HL-60 (cell line): ENCODE data around the gene TFB1M.
"Not testable (repeated sequence)": the region's sequence is repeated elsewhere in the genome, so short reads cannot be mapped to it uniquely, and the experiment has no call there.

Experiments used
- DNase-seq, 2 experiments: peaks; one replicate each; pipeline ENCODE4 v3.0.0-alpha.2; 2010 to 2020; ENCODE audit warnings: low read depth in 1 of 2, low spot score in 1 of 2
- H3K27ac ChIP-seq: fragments of 250-450 bp; sonication (Bioruptor Pico); replicated peaks from 2 replicates; pipeline ENCODE4 v1.5.1; 2020; ENCODE audit warnings: mild to moderate bottlenecking, moderate library complexity
- H3K27me3 ChIP-seq: fragments of 250-450 bp; sonication (Bioruptor Pico); 2 replicates; pipeline ENCODE4 v1.5.1; 2021; ENCODE audit warnings: mild to moderate bottlenecking, moderate library complexity; ENCODE audit not compliant: insufficient read depth, poor library complexity, severe bottlenecking
- H3K4me3 ChIP-seq: replicated peaks from 2 replicates; pipeline ENCODE4 v1.5.1; 2011; ENCODE audit warnings: mild to moderate bottlenecking, control low read depth, low read length; ENCODE audit not compliant: insufficient read depth
- GABPA ChIP-seq: IDR thresholded peaks from 2 replicates; pipeline ENCODE4 v1.6.1; 2012; ENCODE audit warnings: low read depth
- POLR2AphosphoS5 ChIP-seq: IDR thresholded peaks from 2 replicates; pipeline ENCODE4 v1.6.1; 2012; ENCODE audit warnings: low read depth
- REST ChIP-seq: IDR thresholded peaks from 2 replicates; pipeline ENCODE4 v1.6.1; 2012; ENCODE audit warnings: low read depth; ENCODE audit not compliant: insufficient replicate concordance
- SPI1 ChIP-seq: IDR thresholded peaks from 2 replicates; pipeline ENCODE4 v1.6.1; 2012; ENCODE audit warnings: low read depth, mild to moderate bottlenecking, borderline replicate concordance
- TF ChIP-seq, protein P1 (sequence below): IDR thresholded peaks from one replicate; pipeline ENCODE4 v1.5.1; 2011; ENCODE audit warnings: low read length, control low read depth, inconsistent platforms; ENCODE audit not compliant: insufficient read depth

Gene TFB1M

DNA sequence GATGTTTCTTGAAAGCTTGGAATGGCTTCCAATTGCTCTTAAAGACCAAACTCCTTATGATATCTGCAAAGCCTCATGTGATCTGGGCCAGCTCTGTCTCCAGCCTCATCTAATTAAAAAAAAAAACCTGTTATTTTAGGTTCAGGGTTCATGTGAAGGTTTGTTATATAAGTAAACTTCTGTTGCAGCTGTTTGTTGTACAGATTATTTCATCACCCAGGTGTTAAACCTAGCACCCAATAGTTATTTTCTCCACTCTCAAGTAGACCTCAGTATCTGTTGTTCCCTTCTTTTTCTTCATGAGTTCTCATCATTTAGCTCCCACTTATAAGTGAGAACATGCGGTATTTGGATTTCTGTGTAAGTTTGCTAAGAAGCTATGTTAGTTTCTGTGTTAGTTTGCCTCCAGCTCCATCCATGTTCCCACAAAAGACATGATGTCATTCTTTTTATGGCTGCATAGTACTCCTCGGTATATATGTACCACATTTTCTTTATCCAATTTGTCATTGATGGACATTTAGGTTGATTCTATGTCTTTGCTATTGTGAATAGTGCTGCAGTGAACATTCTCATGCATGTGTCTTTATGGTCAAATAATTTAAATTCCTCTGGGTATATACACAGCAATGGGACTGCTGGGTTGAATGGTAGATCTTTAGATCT lies 30.2 kb upstream of the TFB1M start:
- Histone ChIP-seq H3K27me3 (no peaks in the 10 kb centered on the region), H3K4me3 (no peak overlapping the region), H3K27ac (no peak overlapping the region)
- no peak for DNase-seq
- TF ChIP-seq REST: no peak
- TF ChIP-seq SPI1: no peak
- TF ChIP-seq, protein P1, sequence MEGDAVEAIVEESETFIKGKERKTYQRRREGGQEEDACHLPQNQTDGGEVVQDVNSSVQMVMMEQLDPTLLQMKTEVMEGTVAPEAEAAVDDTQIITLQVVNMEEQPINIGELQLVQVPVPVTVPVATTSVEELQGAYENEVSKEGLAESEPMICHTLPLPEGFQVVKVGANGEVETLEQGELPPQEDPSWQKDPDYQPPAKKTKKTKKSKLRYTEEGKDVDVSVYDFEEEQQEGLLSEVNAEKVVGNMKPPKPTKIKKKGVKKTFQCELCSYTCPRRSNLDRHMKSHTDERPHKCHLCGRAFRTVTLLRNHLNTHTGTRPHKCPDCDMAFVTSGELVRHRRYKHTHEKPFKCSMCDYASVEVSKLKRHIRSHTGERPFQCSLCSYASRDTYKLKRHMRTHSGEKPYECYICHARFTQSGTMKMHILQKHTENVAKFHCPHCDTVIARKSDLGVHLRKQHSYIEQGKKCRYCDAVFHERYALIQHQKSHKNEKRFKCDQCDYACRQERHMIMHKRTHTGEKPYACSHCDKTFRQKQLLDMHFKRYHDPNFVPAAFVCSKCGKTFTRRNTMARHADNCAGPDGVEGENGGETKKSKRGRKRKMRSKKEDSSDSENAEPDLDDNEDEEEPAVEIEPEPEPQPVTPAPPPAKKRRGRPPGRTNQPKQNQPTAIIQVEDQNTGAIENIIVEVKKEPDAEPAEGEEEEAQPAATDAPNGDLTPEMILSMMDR: no peak
- TF ChIP-seq GABPA: no peak
- TF ChIP-seq POLR2AphosphoS5: no peak

- DNase-seq: no peak
- TF ChIP-seq SPI1 (no peak), GABPA (no peak), REST (no peak), POLR2AphosphoS5 (no peak)
- TF ChIP-seq, protein P1: no peak
- Histone ChIP-seq H3K27ac (no peak overlapping the region), H3K4me3 (no peak overlapping the region), H3K27me3 (no peaks in the 10 kb centered on the region)
Observed at GRCh38 chr6:155341130-155341828, 27.0 kb upstream of the TFB1M start.

DNA sequence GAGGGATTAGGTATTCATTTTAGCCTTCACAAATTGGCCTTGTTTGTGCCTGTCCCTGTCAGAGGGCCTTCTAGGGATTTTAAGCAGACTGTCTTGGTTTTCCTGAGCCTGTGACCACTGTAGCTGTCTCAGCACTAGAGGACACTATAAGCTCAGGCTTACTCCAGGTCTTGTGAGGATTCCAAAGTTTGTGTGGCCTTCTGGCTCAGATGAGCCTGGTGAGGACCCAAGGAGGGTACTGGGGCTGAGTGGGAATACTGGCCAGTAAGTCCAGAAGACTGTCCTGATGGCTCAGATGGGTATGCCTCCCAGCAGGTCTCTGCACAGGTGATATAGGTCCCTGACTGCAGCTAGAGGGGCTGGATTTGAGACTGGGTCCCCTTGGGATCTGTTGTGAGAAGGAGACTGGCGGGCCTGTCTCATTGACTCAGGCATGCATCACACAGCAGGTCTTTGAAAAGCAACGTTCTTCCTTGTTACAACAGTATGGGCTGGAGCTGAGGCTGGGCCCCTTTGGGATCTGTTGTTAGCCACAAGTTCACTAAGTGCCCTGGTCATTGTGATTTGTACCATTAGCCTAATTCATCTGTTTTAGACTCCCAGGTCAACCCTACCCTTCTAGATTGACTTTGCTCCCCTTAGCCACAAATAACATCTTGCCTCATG lies 26.3 kb upstream of the TFB1M start:
- no peak for DNase-seq
- TF ChIP-seq, protein P1: no peak
- no peak for TF ChIP-seq POLR2AphosphoS5
- TF ChIP-seq SPI1: no peak
- TF ChIP-seq GABPA: no peak
- TF ChIP-seq REST: no peak
- Histone ChIP-seq H3K4me3 (no peak overlapping the region), H3K27me3 (no peaks in the 10 kb centered on the region), H3K27ac (no peak overlapping the region)

DNA sequence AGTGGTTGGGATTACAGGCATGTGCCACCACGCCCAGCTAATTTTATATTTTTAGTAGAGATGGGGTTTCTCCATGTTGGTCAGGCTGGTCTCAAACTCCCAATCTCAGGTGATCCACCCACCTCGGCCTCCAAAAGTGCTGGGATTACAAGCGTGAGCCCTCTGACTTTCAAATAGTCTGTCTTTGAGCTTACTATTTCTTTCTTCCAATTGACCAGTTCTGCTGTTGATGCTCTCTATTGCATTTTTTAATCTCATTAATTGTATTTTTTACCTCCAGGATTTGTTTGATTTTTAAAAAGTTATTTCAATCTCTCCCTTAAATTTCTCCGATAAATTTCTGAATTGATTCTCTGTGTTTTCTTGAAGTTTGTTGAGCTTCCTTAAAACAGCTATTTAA lies 25.6 kb upstream of the TFB1M start:
- H3K27me3 ChIP-seq, H3K27ac ChIP-seq, DNase-seq, H3K4me3 ChIP-seq: not testable (repeated sequence)

- not testable (repeated sequence) for H3K27me3 ChIP-seq, H3K27ac ChIP-seq, H3K4me3 ChIP-seq, DNase-seq
Observed at GRCh38 chr6:155338237-155338636, 24.0 kb upstream of the TFB1M start.
